ENCODE measurements around the gene TUBB4B.
A peak's percentile ranks its signal among the peaks of the same experiment; 100 is the strongest.
"Not testable (repeated sequence)": the region's sequence is repeated elsewhere in the genome, so short reads cannot be mapped to it uniquely, and the experiment has no call there.

Gene TUBB4B

DNA sequence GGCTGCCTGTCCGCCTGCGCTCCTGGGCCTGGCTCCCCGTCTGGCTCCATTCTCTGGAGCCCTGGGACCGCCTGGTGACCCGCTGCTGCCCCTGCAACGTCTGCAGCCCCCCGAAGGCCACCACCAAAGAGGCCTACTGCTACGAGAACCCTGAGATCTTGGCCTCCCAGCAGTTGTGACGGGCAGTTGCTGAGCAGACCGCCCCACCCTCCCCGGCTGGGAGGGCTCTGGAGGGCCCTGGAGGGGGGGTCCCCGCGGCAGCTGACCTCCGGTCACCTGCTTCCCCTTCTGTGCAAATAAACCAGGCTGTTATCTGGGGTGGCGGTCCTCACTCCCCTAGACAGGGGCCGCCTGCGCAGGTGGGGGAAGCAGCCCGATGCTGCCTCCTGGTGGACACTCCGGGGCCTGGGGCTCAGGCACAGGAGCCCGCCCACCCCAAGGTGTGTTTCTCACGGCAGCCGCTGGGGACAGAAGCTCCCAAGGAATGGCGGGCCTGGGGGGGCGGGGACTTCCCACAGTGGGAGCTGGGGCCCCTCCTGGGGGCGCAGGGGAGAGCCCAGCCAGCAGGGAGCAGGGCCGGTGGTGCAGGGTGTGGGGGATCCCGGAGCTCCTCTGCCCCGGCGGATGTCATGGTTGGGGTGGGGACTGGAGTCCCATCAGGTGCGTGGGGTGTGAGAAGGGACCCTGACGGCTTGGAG lies 4.7 kb upstream of the TUBB4B start:
- peak; percentile 90 for DNase-seq (ENCODE audit: low read depth)

DNA sequence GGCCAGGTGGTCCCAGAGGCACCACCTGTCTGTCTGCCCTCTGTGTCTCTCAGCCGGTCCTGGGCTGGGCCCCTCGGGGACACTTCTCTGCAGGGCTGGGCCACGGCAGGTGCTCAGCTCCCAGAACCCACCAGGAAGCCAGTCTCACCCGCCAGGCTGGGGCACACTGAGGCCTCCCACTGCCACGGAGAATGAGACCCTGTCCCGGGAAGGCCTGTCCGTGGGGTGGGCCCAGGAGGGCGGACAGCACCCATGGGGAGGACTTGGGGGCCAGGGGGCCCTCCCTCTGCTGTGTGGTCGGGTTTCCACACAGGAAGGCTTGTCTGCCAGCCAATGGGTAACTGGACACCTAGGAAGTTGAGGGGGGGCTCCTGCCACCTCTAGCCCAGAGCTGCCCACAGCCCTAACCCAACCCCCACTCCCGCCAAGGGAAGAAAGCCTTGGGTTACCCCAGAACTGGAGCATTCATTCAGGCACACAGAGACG lies 4.1 kb upstream of the TUBB4B start:
- DNase-seq (ENCODE audit: low read depth), result no peak

DNA sequence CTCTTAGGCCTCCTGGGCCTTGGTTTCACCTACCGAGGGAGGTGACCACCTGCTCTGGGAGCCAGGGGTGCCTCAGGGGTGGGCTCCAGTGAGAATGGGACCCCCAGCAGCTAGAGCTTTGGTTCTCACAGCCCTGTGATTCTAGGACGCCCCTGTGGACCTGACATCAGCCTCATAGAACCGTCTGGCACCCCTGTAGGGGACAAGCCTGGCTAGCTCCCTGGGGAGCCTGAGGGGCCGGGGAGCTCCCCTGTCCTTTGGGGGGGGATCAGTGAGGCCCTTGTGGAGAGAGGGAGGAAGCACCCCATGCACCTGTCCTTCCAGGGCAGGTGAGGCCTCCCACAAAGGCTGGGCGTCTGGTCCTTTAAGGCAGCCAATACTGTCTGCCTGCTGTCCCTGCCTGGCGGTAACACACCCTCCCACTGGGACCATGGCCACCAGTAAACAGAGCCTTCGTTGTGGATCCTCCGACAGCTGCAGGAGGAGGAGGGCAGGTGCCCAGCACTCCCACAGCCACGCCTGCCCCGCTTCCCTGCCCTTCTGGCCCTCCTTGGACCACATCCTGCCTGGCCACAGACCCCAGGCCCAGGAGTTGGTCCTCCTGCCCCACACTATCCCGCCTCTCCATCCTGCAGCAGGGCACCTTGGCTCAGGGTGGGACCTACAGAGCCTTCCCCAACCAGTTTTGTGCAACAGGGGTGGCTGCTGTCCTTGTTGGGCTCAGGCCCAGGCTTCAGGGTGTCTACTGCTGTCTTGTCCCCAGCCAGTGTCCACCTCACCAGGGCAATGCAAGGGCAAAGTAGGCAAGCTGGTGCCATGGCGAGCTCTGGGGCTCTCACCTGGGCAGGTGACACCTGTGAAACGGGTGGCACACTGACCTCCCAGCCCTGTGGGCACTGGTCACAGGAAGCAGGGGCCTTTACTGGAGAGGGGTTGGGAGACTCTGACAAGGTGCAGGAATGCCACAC lies 3.0 kb upstream of the TUBB4B start:
- DNase-seq (ENCODE audit: low read depth), result no peak

DNA sequence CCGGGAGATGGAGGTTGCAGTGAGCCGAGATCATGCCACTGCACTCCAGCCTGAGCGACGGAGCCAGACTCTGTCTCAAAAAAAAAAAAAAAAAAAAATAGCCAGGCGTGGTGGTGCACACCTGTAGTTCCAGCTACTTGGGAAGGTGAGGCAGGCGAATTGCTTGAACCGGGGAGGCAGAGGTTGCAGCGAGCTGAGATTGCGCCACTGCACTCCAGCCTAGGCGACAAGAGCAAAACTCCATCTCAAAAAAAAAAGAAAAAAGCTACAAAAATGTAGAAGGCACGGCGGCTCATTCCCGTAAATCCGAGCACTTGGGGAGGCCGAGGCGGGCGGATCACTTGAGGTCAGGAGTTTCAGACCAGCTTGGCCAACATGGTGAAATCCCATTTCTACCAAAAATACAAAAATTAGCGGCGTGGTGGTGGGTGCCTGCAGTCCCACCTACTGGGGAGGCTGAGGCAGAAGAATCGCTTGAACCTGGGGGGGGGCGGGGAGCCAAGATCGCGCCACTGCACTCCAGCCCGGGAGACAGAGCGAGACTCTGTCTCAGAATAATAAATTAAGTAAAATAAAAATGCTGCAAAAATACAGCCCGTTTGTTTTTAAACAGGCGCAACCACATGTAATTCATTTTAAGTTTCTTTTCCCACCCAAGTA lies 1.4 kb upstream of the TUBB4B start:
- not testable (repeated sequence) for DNase-seq (ENCODE audit: low read depth)

DNA sequence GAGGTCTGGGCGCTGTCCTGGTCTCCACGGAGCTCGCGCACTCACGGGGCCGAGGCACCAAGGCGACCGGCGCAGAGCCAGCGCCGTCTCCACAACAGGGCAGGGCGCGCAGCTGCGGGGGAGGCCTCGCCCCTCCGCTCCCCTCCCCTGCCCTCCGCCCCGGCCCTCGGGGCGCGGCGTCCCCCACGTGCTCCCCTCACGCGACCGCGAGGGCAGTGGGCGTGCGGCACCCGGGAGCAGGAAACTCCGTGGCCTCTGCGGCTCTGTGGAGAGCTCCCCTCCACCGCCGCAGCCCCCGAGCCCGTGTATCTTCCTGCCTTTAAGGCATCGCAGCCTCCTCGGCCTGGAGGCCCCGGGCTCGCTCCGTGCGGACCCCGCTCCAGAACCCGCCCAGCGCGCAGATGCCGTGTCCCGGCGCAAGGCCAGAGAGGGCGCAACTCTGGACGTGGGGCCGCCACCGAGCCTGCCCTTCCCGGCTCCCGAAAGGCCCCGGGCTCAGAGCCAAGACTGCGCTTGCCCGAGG lies 708 bp upstream of the TUBB4B start:
- peak; percentile 52 for DNase-seq (ENCODE audit: low read depth)

DNA sequence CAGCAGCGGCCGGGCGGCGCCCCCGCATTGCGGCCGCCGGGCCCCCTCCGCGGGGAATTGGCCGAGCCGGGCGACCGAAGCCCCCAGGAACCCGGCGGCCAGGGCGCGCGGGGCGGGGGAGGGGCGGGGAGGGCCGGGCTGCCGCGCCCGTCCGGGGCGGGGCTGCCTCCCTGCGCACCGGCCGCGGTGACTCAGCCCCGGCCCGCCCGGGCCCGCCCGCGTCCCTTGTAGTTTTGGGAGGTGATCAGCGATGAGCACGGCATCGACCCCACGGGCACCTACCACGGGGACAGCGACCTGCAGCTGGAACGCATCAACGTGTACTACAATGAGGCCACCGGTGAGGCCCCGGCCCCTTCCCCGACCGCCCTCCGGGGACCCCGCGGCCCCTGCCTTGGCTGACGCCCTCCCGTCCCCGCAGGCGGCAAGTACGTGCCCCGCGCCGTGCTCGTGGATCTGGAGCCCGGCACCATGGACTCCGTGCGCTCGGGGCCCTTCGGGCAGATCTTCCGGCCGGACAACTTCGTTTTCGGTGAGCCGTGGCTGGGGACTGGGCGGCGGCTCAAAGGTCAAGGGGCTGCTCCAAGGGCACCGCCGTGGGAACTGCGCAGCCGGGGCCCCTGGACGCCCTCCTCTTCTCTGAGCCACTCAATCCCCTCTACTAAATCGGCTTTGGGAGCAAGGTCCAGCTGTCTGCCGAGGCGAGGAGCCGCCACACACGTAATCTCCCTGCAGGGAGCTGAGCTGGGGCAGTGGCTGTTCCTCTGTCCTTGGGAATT lies 592 bp downstream of the TUBB4B start:
- peak; percentile 65 for DNase-seq (ENCODE audit: low read depth)

DNA sequence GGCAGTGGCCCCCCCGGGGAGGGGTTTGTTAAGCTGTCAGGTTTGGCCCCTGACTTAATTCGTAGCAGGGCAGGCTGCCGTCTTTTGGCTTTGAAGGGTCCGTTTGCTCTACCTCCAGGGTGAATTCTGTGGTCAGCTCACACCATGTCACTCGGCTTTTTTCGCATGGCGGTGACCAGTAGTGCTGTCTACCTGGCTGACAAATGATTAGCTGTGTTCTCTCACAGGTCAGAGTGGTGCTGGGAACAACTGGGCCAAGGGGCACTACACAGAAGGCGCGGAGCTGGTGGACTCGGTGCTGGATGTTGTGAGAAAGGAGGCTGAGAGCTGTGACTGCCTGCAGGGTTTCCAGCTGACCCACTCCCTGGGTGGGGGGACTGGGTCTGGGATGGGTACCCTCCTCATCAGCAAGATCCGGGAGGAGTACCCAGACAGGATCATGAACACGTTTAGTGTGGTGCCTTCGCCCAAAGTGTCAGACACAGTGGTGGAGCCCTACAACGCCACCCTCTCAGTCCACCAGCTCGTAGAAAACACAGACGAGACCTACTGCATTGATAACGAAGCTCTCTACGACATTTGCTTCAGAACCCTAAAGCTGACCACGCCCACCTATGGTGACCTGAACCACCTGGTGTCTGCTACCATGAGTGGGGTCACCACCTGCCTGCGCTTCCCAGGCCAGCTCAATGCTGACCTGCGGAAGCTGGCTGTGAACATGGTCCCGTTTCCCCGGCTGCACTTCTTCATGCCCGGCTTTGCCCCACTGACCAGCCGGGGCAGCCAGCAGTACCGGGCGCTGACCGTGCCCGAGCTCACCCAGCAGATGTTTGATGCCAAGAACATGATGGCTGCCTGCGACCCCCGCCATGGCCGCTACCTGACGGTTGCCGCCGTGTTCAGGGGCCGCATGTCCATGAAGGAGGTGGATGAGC lies 1.4 kb downstream of the TUBB4B start:
- DNase-seq (ENCODE audit: low read depth), result no peak

DNA sequence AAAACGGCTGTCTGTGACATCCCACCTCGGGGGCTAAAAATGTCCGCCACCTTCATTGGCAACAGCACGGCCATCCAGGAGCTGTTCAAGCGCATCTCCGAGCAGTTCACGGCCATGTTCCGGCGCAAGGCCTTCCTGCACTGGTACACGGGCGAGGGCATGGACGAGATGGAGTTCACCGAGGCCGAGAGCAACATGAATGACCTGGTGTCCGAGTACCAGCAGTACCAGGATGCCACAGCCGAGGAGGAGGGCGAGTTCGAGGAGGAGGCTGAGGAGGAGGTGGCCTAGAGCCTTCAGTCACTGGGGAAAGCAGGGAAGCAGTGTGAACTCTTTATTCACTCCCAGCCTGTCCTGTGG lies 2.2 kb downstream of the TUBB4B start:
- DNase-seq (ENCODE audit: low read depth), result not testable (repeated sequence)

DNA sequence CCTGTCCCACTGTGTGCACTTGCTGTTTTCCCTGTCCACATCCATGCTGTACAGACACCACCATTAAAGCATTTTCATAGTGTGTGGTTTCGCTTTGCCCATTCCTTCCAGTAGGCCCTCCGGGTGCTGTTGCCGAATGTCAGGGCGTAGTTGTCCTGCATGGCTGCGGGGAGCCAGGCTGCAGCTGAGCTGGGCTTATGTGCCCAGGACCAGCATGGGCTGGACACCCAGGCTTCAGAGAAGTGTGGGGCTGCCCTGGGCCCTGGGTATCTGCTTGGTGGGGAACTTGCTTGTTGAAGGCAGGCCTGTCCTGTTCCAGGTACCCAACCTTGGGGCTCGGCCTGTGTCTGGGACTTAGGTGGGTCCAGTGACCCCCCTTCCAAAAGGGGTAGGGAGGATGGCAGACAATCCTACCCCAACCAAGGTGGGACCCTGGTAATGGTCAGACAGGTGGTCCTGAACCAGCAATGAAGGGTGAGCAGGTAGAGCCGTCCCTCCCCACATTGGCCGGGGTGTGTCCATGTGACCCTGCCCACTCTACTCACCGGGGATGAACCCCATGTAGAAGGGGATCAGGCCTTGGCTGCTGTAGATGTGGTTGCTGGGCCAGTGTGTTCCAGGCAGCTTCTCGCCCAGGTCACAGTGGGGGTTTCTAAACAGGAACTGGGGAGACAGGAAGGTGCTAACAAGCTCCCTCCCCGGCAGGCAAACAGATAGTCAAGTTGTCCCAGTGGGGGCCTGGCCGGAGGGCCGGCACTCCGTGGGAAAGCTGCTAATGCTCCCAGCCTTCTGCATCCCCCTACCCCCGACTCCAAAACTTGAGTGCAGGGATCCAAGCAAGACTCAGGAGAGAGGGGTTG lies 2.8 kb downstream of the TUBB4B start:
- DNase-seq (ENCODE audit: low read depth), result no peak

DNA sequence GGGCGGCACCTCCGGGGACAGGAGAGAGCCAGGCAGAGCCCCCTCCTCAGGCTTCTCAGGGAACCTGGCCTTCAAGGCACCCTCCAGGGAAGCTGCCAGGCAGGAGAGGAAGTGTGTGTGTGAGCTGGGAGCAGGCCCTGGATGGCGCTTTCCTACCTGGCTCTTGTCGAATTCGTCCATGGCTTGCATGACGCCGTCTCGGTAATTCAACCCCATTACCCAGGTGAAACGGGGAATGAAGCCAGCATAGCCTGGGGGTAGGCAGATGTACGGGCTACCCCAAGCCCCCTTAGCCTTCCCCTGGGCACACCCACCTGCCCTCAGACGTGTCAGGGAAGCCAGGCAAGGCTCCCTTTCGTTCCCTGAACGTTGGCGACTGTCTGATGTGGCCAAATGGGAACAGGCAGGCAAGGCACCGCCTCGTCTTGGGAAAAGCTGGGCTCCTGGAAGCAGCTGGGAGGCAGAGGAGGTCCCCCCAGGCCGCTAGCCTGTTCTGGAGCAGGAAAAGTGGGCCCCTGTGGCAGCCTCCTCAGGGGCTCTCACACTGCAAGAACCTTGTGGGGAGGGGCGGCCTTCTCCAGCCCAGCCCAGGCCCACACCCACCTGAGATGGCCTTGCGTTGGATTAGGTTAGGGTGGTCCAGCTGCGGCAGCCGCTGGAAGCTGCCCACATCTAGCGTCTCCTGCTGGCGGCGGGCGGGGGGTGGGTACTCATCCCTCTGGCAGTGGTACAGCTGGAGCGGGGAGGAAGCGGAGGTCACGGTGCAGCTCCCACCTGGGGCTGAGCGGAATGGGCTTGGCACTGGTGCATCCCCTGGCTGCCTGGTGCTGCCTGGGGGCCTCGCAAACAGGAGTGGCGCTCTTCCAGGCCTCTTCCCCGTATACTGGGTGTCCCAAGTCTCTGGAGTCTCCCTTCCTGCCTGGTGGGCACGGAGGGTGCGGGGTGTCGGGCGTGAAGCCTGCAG lies 3.7 kb downstream of the TUBB4B start:
- DNase-seq (ENCODE audit: low read depth), result no peak

DNA sequence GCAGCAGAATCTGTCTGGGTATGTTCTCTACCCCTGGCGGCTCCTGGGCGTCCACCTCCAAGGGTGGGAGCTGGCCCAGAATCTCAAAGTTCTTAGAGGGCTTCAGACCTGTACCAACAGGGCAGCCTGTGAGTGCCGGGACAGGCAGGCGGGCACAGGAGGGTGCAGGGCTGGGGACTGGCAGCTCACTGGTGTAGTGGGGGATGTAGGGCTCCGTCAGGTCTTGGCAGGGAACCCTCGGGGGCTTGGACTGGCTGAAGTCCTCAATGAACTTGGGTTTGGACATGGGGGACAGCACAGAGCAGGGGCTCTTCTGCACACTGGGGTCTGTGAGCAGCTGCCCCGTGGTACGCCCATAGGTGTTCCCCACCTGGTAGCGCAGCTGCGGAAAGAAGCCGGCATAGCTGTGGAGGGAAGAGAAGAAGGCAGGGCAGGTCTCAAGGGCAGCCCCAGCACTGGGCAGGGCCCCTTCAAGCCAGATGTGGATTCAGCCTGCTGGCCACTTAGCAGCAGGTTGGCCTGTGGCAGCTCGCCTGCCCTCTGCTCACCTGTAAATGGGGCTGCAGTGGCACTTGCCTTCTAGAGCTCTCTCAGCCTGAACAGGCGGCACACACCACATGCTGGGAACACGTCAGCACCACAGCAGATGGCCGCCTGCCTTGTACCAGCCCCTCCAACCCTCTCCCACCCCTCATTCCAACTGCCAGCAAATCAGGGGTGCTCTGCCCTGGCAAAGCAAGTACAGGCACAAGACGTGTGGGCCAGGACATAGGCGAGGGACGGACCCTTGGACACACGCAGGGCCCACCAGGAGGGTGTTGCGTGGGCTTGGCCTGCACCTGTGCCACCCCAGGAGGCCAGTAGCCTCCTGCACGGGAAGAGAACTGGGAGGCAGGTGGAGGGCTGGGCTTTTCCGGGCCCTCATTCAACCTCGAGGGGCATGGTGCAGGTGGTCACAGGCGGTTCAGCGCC lies 4.6 kb downstream of the TUBB4B start:
- DNase-seq (ENCODE audit: low read depth), result no peak

DNA sequence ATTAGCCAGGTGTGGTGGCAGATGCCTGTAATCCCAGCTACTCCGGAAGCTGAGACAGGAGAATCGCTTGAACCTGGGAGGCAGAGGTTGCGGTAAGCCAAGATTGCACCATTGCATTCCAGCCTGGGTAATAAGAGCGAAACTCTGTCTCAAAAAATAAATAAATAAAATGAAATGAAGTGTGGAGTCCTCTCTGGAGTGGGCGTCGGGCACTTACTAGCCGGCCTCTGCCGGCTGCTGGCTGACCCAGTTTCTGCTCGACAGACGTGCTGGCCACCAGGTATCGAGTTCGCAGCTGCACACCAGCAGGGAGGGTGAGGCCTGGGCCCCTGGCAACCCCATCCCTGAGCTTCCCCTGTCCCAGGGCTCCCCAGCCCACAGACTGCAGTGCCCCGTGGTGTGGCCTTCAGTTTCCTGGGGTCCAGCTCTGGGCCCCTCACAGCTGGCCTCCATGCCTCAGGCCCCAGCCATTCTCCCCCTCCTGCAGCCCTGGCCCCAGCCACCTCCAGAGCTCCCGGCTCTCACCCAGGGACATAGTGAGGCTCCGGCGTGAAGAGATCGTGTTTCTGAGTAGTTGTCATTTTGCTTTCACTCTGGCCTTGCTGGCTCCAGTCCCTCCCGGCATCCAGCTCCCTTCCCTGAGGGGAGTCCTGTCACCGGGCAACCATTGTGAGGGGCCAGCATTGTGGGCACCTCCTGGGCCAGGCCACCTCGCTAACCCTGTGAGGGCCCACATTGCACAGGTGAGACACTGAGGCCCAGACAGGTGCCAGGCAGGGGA lies 6.2 kb downstream of the TUBB4B start:
- no peak for DNase-seq (ENCODE audit: low read depth)

DNA sequence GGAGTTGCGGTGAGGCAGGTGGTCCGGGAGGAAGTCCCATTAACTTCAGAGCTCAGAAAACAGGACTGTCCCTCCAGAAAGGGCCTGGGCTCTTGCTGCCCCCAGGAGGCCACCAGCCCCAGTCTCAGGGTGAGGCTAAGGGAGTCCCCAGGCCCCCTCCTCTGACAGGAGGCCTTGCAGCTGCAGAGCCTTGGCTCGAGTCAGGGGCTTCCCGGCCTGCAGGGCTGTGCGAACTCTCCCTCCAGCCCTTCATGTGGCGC lies 6.8 kb downstream of the TUBB4B start:
- DNase-seq (ENCODE audit: low read depth), result no peak

DNA sequence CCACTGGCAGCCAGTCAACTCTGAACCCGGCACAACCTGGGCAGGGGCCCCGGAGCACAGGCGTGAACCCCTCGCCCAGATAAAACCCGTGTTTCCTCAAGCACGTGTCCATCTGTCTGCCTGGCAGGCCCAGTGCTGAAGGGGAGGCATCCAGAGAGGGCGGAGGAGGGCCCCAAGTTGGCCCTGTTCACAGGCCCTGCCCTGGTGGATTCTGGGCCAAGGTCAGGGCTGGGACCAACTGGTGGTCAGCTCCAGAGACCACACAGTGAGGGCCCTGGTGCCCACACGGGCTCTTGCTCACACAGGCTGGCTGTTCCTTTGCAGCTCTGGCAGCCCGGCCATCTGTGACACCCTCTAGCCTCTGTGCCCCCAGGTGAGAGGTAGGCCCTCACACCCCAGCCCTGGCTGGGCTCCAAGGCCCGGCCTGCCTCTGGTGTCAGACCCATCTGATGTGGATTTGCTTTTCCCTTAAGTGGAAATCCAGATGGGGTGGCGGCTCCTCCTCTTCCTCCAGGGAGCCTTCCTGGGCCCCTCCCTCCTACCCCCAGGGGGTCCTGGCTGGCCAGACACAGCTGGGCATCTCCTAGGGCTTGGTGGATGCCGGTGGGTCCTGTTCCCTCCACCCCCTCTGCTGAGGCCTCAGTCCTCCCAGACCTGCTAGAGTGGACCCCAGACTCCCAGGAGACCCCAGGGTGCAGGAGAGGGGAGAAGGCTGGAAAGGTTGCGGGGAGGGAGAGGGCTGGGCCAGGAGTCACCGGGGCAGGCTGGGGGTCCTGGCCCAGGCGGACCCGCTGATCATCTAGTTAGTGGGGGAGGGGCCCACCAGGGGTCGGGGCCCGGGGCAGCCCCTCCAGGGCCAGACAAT lies 9.5 kb downstream of the TUBB4B start:
- no peak for DNase-seq (ENCODE audit: low read depth)

DNA sequence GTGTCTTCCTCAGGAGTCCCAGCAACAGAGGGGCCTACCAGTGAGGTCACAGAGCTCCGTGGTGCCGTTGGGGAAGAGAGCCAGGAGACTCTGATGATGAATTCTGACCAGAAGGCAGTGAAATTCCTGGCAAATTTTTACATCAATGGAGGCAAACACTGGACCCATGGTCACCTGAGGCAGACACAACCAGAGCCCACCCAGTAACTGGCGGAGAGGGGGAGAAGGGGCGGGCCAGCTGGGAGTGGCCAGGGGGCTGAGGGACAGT lies 10.0 kb downstream of the TUBB4B start, which contains the start of gene STPG3:
Gene STPG3 (plus strand): TSS at position 93 of the 268 bp plus-strand sequence. CDS start 1 bp downstream, at position 94.
- no peak for DNase-seq (ENCODE audit: low read depth)
